Psoas muscle (tissue), 8 donors: Measurements from ENCODE around the gene CDC45. TPM values are rescaled to one million over a fixed set of nuclear protein-coding genes. Genes with fewer than 3 reads are reported as not detected.

Experiments
- ATAC-seq, 4 donors: fragments of 200-7000 bp; cut with Tn5 transposase; one replicate each; pipeline ENCODE4 v1.9.1; 2020; ENCODE audit warnings: moderate library complexity in 3 of 4, mild to moderate bottlenecking in 2 of 4
- DNase-seq, 2 donors: peaks; one replicate each; pipeline ENCODE4 v3.0.0-alpha.2; 2020
- H3K27ac ChIP-seq: fragments of 200-600 bp; one replicate; pipeline ENCODE4 v1.8.0; 2022
- H3K27me3 ChIP-seq, 3 donors: fragments of 200-600 bp in 1 of 3; one replicate each; pipeline versions ENCODE4 v1.6.1 to v1.8.0; 2013 to 2022; ENCODE audit warnings: low read length in 2 of 3, mild to moderate bottlenecking in 2 of 3, moderate library complexity in 1 of 3; ENCODE audit not compliant: insufficient read depth in 3 of 3
- H3K36me3 ChIP-seq, 2 donors: fragments of 200-600 bp in 1 of 2; one replicate each; pipeline versions ENCODE4 v1.6.1 to v1.8.0; 2013 to 2022; ENCODE audit warnings: low read depth in 1 of 2, mild to moderate bottlenecking in 1 of 2, moderate library complexity in 1 of 2; ENCODE audit not compliant: insufficient read depth in 1 of 2
- H3K4me1 ChIP-seq: fragments of 200-600 bp; one replicate; pipeline ENCODE4 v1.8.0; 2022
- H3K4me3 ChIP-seq: fragments of 200-600 bp; one replicate; pipeline ENCODE4 v1.8.0; 2022; ENCODE audit warnings: mild to moderate bottlenecking
- H3K9me3 ChIP-seq: fragments of 200-600 bp; one replicate; pipeline ENCODE4 v1.8.0; 2022
- CTCF ChIP-seq: fragments of 200-600 bp; IDR thresholded peaks from one replicate; pipeline ENCODE4 v1.8.0; 2022; ENCODE audit warnings: antibody characterized with exemption
- WGBS, 3 donors: extraction: QIAGEN DNeasy Blood & Tissue Kit; methylation state at CpG; one replicate each; pipeline versions ENCODE4 v1.1.6 to v1.1.7; 2013; 5-methylcytosine and 5-hydroxymethylcytosine counted together
- intact Hi-C, 2 donors: fragments of 100-400 bp; cut with DNase I; formaldehyde crosslinking; loops; one replicate each; pipeline versions ENCODE4 v1.11.0 to v1.14.2; 2022
- polyA plus RNA-seq, 3 donors: library from polyadenylated mRNA; stranded (reverse); fragments of 200-250 nt; gene quantifications; one replicate each; pipeline ENCODE4 v1.2.3, GENCODE V29; 2013
- total RNA-seq, 4 donors: library from RNA; stranded (reverse); fragmentation: NEBNext Ultra II Directional in 2 of 4; extraction: Animal tissue kit (Norgen Biotek cat#: 25700) in 2 of 4; gene quantifications; one replicate each; pipeline versions ENCODE4 v1.2.1 to v1.2.4, GENCODE V29; 2021 to 2023
- donor health status: healthy with polysubstance abuse.
- donor health status: DM: no; HTN: no; CAD: no; lungs with moderate emphysema.
- donor health status: Bipolar disorder and iron deficiency.
- donor health status: healthy.
- donor health status: DM: yes; HTN: yes; CAD: no.
- donor health status: DM: no; HTN: no; CAD: no.
- donor health status: DM: no; HTN: no; CAD: no.
- donor health status: DM: yes; HTN: yes; CAD: no.

CDC45 gene
- total and polyA plus RNA-seq, 7 donors, result 0.30 to 0.77 (median 0.71) TPM; not detected in 2

- peaks cover 0 to 45% (median 12%) of the 10 kb centered on the region in 3 donors for H3K27me3 ChIP-seq
- intact Hi-C loops, result loop anchor here in 1 of 2 donors (5.0 to 10.0 kb wide), 2 partner anchors 57 to 100 kb away; no protein-coding TSS in a partner anchor
- H3K4me1 ChIP-seq, result peaks cover 9% of the 10 kb centered on the region
- H3K27ac ChIP-seq, result peak overlapping the region; percentile 65
- no peak for DNase-seq
- H3K4me3 ChIP-seq, result peak overlapping the region; percentile 64
- H3K36me3 ChIP-seq, result no peaks in the 10 kb centered on the region
- TF ChIP-seq CTCF, result no peak
- ATAC-seq, result peak in 3 of 4 donors; percentile 7 to 35 (median 23)
- H3K9me3 ChIP-seq, result no peaks in the 10 kb centered on the region
- 66 to 79% (median 71%) methylated on average over 14 to 15 of the region's 15 CpGs for WGBS, 3 donors
Observed at GRCh38 chr22:19525116-19525660, 45.5 kb downstream of the CDC45 start.

DNA sequence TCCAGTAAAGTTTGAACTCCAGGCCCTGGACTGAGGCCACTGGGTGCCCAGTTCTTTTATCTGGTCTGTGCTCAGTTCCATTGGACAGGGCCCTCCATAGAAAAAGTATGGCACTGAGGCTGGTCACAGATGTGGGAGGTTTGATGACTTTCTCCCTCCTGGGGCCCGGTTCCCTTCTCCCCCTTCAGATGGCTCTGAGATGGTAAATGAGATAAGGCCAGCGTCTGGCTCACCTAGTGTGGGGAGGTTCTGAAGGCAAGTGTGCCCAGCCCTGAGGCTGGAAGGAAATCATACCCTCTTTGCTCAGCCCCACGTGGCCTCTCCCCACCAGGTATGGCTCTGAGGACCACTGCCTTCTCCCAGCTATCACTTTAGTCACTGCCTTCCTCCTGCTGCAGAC lies 45.9 kb downstream of the CDC45 start:
- Histone ChIP-seq H3K4me3 (no peak overlapping the region), H3K4me1 (peaks cover 9% of the 10 kb centered on the region), H3K27me3 (peaks cover 0 to 45% (median 12%) of the 10 kb centered on the region in 3 donors), H3K9me3 (no peaks in the 10 kb centered on the region), H3K36me3 (no peaks in the 10 kb centered on the region), H3K27ac (peak overlapping the region; percentile 65)
- intact Hi-C loops, result loop anchor here in 1 of 2 donors (5.0 to 10.0 kb wide), 2 partner anchors 57 to 99 kb away; no protein-coding TSS in a partner anchor
- DNase-seq (no peak), ATAC-seq (no peak)
- TF ChIP-seq CTCF, result no peak
- 78 to 89% (median 81%) methylated on average over 3 of the region's 3 CpGs for WGBS, 3 donors

DNA sequence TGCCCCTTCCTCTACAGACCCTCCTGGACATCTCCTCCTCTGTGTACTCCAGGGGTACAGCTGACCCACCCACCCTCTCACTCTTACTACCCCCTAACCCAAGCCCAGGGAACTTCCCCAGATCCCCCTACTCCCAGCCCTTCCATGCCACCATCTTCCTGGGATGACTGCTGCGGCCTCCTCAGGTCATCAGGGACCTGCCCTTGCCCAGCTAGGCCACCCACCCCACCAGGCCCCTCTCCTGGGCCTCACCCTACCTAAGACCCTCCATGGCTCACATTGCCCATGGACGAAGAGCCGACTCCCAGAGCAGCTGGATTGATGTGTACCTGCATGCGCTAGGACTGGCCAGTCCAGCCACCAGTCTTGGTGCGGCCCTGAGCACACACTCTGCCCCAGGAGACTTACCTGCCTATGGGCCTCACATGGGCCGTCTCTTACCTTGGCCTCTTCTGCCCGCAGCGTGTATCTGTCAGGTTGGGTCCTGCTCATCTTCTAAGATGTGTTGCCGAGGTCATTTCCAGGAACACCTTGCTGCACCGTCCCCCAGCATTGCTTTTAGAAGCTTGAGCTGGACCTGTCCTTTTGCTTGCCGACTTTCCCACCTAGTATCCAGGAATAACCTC lies 46.5 kb downstream of the CDC45 start:
- no peak for ATAC-seq
- H3K4me3 ChIP-seq, result no peak overlapping the region
- H3K27ac ChIP-seq, result peak overlapping the region; percentile 65
- 95 to 98% (median 98%) methylated on average over 11 of the region's 11 CpGs for WGBS, 3 donors
- no peak for TF ChIP-seq CTCF
- DNase-seq, result no peak
- H3K9me3 ChIP-seq, result no peaks in the 10 kb centered on the region
- H3K36me3 ChIP-seq, result no peaks in the 10 kb centered on the region
- H3K27me3 ChIP-seq, result peaks cover 0 to 45% (median 9%) of the 10 kb centered on the region in 3 donors
- H3K4me1 ChIP-seq, result peaks cover 9% of the 10 kb centered on the region
- intact Hi-C loops, result loop anchor here in 1 of 2 donors (5.0 to 10.0 kb wide), 2 partner anchors 56 to 99 kb away; no protein-coding TSS in a partner anchor

GRCh38 chr22:19526702-19527111 lies 47.0 kb downstream of the CDC45 start:
- Histone ChIP-seq H3K27ac (no peak overlapping the region), H3K4me1 (peaks cover 9% of the 10 kb centered on the region), H3K9me3 (no peaks in the 10 kb centered on the region), H3K36me3 (no peaks in the 10 kb centered on the region), H3K27me3 (peaks cover 0 to 43% (median 9%) of the 10 kb centered on the region in 3 donors), H3K4me3 (no peak overlapping the region)
- no peak for ATAC-seq
- intact Hi-C loops, result loop anchor here in 1 of 2 donors (5.0 to 10.0 kb wide), 2 partner anchors 56 to 98 kb away; no protein-coding TSS in a partner anchor
- no peak for DNase-seq
- TF ChIP-seq CTCF, result no peak
- 79 to 88% (median 81%) methylated on average over 7 of the region's 7 CpGs for WGBS, 3 donors
